ENCODE results near the gene EMID1. TPM values are rescaled to one million over a fixed set of nuclear protein-coding genes. Genes with fewer than 3 reads are reported as not detected.

EMID1 gene
- total RNA-seq, 1 experiment from 2014 or later, result 6.1 TPM

DNA sequence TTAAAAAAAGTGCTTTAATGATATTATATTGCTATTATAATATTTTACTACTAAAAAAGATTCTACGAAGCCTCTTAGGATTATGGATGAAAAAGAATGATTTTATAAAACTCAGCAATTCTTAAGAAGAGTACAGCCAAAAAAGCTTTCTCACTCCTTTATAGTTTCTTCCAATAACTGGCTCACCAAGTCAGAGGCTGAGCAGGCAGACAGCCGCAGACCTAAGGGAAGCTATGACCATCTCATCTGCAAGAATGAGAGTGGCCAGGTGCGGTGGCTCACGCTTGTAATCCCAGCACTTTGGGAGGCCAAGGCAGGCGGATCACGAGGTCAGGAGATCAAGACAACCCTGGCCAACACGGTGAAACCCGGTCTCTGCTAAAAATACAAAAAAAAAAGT, 12.7 kb upstream of the EMID1 start:
- ChIA-PET CTCF (interaction anchor here (1.6 to 2.5 kb wide), 3 partner anchors 8 to 52 kb away, joined by 4 to 11 read pairs (median 9); no protein-coding TSS in a partner anchor), POLR2A (no interaction called here)
- Mint-ChIP-seq H3K9me3 (peaks cover 11% of the 10 kb centered on the region), H3K27me3 (ENCODE audit: low read depth) (no peaks in the 10 kb centered on the region), H3K36me3 (peaks cover 2% of the 10 kb centered on the region; the same call in 1 of the 2 replicates), H3K4me1 (no peaks in the 10 kb centered on the region), H3K4me3 (no peak overlapping the region), H3K27ac (no peak overlapping the region; the same call in 1 of the 2 replicates)
- no peak for TF ChIP-seq SP1 (CRISPR knock-in tag; conservative IDR thresholded peaks at IDR 0.05)
- TF ChIP-seq ZNF396 (CRISPR knock-in tag; IDR thresholded peaks at IDR 0.05; ENCODE audit: borderline replicate concordance), result no peak
- TF ChIP-seq KAT7 (CRISPR knock-in tag; IDR thresholded peaks at IDR 0.05; ENCODE audit: borderline replicate concordance), result no peak
- TF ChIP-seq MYBL2 (CRISPR knock-in tag; IDR thresholded peaks at IDR 0.05), result no peak
- TF ChIP-seq, protein P1, sequence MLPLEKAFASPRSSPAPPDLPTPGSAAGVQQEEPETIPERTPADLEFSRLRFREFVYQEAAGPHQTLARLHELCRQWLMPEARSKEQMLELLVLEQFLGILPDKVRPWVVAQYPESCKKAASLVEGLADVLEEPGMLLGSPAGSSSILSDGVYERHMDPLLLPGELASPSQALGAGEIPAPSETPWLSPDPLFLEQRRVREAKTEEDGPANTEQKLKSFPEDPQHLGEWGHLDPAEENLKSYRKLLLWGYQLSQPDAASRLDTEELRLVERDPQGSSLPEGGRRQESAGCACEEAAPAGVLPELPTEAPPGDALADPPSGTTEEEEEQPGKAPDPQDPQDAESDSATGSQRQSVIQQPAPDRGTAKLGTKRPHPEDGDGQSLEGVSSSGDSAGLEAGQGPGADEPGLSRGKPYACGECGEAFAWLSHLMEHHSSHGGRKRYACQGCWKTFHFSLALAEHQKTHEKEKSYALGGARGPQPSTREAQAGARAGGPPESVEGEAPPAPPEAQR (CRISPR knock-in tag; IDR thresholded peaks at IDR 0.05), result no peak
- TF ChIP-seq, protein P2, sequence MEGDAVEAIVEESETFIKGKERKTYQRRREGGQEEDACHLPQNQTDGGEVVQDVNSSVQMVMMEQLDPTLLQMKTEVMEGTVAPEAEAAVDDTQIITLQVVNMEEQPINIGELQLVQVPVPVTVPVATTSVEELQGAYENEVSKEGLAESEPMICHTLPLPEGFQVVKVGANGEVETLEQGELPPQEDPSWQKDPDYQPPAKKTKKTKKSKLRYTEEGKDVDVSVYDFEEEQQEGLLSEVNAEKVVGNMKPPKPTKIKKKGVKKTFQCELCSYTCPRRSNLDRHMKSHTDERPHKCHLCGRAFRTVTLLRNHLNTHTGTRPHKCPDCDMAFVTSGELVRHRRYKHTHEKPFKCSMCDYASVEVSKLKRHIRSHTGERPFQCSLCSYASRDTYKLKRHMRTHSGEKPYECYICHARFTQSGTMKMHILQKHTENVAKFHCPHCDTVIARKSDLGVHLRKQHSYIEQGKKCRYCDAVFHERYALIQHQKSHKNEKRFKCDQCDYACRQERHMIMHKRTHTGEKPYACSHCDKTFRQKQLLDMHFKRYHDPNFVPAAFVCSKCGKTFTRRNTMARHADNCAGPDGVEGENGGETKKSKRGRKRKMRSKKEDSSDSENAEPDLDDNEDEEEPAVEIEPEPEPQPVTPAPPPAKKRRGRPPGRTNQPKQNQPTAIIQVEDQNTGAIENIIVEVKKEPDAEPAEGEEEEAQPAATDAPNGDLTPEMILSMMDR (IDR thresholded peaks at IDR 0.05), result no peak
- ATAC-seq (no peak), DNase-seq (ENCODE audit: low spot score) (no peak)

DNA sequence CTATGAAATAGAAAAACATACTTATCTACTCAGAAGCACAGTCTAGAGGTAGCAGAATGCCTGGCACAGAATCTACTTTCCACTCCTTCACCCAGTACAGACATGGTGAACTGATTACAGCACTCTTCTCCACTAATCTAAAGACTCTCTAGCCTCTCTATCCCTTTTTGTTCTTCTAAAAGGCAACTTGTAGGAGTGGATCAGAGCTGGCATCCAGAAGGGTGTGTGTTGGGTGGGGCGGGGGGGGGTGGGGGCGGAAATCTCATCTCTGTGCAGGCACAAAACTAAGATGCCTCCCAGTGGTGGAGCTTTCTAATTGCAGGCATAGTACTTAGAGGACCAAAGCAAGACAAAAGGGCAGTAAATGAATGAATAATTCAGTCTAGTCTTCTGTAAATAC, 11.5 kb upstream of the EMID1 start:
- H3K27me3 Mint-ChIP-seq (ENCODE audit: low read depth), result no peaks in the 10 kb centered on the region
- no peaks in the 10 kb centered on the region for H3K4me1 Mint-ChIP-seq
- POLR2A ChIA-PET, result interaction anchor here (1.4 kb wide), 1 partner anchor 12 kb away, joined by 4 read pairs; no protein-coding TSS in a partner anchor
- no peak overlapping the region for H3K27ac Mint-ChIP-seq
- no peak for TF ChIP-seq CREB1 (CRISPR knock-in tag; IDR thresholded peaks at IDR 0.05)
- H3K36me3 Mint-ChIP-seq, result peaks cover 2% of the 10 kb centered on the region; the same call in 1 of the 2 replicates
- H3K9me3 Mint-ChIP-seq, result peaks cover 13% of the 10 kb centered on the region
- H3K4me3 Mint-ChIP-seq, result no peak overlapping the region
- no peak for DNase-seq (ENCODE audit: low spot score)
- CTCF ChIA-PET, result interaction anchor here (0.6 to 2.5 kb wide), 15 partner anchors 9 to 1094 kb away, joined by 3 to 11 read pairs (median 4); partner anchors contain the start of genes EMID1 and EWSR1
- ATAC-seq, result no peak

DNA sequence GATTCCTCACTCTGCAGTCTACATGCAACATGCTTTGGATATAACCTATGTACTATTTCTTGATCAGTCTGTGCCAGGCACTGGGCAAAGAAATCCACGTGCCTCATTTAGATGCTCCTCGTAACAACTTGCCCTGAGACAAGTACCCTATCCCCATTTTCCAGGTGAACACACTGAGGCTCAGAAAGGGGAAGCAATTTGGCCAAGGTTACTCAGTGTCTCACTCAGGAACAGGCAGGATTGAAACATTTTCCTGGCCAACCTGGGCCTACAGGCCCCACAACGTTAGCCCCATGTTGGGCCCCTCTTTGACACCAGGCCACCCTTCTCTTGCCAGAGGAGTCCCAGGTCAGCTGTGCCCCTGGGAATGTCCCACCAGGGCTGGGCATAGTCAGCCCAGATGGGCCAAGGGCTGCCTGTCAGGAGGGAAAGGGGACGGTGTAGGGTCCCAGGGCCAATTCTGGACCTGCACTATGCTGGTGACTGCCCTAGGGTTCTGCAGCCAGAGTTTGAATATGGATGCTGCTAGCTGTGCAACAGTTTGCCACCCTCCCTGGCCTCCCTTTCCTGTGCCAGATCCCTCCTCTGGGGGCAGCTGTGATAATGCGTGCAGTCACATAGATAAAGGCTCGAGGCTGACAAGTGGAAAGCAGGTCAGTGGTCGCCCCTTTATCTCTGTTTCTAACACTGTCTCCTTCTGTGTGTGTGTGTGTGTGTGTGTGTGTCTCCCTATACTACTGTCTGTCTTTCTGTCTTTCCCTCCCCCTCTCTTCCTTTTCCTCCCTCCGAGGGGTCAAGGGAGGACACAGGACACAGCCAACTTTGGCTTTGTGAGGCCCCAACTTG, 10.4 kb upstream of the EMID1 start:
- Mint-ChIP-seq H3K36me3 (peaks cover 2% of the 10 kb centered on the region; the same call in 1 of the 2 replicates), H3K9me3 (peaks cover 13% of the 10 kb centered on the region), H3K27ac (no peak overlapping the region), H3K4me3 (no peak overlapping the region), H3K27me3 (ENCODE audit: low read depth) (no peaks in the 10 kb centered on the region), H3K4me1 (no peaks in the 10 kb centered on the region)
- ChIA-PET CTCF (interaction anchor here (0.6 to 2.5 kb wide), 3 partner anchors 8 to 763 kb away, joined by 3 to 11 read pairs (median 11); no protein-coding TSS in a partner anchor), POLR2A (interaction anchor here (1.4 kb wide), 1 partner anchor 11 kb away, joined by 4 read pairs; no protein-coding TSS in a partner anchor)
- TF ChIP-seq SMAD3 (CRISPR knock-in tag; IDR thresholded peaks at IDR 0.05; ENCODE audit: borderline replicate concordance), result no peak
- TF ChIP-seq RELA (CRISPR knock-in tag; IDR thresholded peaks at IDR 0.05; ENCODE audit: borderline replicate concordance), result no peak
- TF ChIP-seq, protein P3, sequence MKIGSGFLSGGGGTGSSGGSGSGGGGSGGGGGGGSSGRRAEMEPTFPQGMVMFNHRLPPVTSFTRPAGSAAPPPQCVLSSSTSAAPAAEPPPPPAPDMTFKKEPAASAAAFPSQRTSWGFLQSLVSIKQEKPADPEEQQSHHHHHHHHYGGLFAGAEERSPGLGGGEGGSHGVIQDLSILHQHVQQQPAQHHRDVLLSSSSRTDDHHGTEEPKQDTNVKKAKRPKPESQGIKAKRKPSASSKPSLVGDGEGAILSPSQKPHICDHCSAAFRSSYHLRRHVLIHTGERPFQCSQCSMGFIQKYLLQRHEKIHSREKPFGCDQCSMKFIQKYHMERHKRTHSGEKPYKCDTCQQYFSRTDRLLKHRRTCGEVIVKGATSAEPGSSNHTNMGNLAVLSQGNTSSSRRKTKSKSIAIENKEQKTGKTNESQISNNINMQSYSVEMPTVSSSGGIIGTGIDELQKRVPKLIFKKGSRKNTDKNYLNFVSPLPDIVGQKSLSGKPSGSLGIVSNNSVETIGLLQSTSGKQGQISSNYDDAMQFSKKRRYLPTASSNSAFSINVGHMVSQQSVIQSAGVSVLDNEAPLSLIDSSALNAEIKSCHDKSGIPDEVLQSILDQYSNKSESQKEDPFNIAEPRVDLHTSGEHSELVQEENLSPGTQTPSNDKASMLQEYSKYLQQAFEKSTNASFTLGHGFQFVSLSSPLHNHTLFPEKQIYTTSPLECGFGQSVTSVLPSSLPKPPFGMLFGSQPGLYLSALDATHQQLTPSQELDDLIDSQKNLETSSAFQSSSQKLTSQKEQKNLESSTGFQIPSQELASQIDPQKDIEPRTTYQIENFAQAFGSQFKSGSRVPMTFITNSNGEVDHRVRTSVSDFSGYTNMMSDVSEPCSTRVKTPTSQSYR (CRISPR knock-in tag; IDR thresholded peaks at IDR 0.05), result no peak
- TF ChIP-seq, protein P4, sequence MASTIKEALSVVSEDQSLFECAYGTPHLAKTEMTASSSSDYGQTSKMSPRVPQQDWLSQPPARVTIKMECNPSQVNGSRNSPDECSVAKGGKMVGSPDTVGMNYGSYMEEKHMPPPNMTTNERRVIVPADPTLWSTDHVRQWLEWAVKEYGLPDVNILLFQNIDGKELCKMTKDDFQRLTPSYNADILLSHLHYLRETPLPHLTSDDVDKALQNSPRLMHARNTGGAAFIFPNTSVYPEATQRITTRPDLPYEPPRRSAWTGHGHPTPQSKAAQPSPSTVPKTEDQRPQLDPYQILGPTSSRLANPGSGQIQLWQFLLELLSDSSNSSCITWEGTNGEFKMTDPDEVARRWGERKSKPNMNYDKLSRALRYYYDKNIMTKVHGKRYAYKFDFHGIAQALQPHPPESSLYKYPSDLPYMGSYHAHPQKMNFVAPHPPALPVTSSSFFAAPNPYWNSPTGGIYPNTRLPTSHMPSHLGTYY (CRISPR knock-in tag; IDR thresholded peaks at IDR 0.05), result no peak
- TF ChIP-seq ELF4 (CRISPR knock-in tag; IDR thresholded peaks at IDR 0.05; ENCODE audit: low read depth), result no peak
- DNase-seq (ENCODE audit: low spot score) (no peak), ATAC-seq (no peak; the same call in 1 of the 2 replicates)

Measured in WTC11 (cell line).